Adrenal gland (tissue), 12 donors: Measurements from ENCODE around the gene MAP3K7. TPM values are rescaled to one million over a fixed set of nuclear protein-coding genes. Genes with fewer than 3 reads are reported as not detected.

ENCODE experiments used
- DNase-seq, 7 donors: peaks; one replicate each; pipeline ENCODE4 v3.0.0-alpha.2; 2019 to 2020
- H3K27ac ChIP-seq, 5 donors: fragments of 200-600 bp; sonication (generic) in 4 of 5; 1 replicate in 3 of 5; 2 replicates in 2 of 5; pipeline versions ENCODE4 v1.5.1 to v1.8.0; 2016 to 2020; ENCODE audit warnings: mild to moderate bottlenecking in 1 of 5
- H3K27me3 ChIP-seq: fragments of 200-600 bp; 2 replicates; pipeline ENCODE4 v1.8.0; 2021
- H3K36me3 ChIP-seq, 2 donors: fragments of 200-600 bp; replicated peaks in 1 of 2; 1 replicate in 1 of 2; 2 replicates in 1 of 2; pipeline versions ENCODE4 v1.5.1 to v1.8.0; 2018 to 2022
- H3K4me1 ChIP-seq, 2 donors: fragments of 200-600 bp; replicated peaks in 1 of 2; 1 replicate in 1 of 2; 2 replicates in 1 of 2; pipeline versions ENCODE4 v1.5.1 to v1.8.0; 2018 to 2021
- H3K4me3 ChIP-seq, 4 donors: fragments of 200-600 bp; sonication (generic) in 3 of 4; one replicate each; pipeline ENCODE4 v1.5.1; 2016 to 2018
- H3K9me3 ChIP-seq, 3 donors: fragments of 200-600 bp; sonication (generic) in 1 of 3; replicated peaks in 1 of 3; 1 replicate in 2 of 3; 2 replicates in 1 of 3; pipeline versions ENCODE4 v1.5.1 to v1.8.0; 2016 to 2021
- CTCF ChIP-seq, 6 experiments: fragments of 450-650 bp in 4 of 6; fragments of 200-600 bp in 2 of 6; sonication (generic) in 1 of 6; IDR thresholded peaks; 1 replicate in 5 of 6; 2 replicates in 1 of 6; pipeline versions ENCODE4 v1.5.1 to v1.8.0; 2016 to 2021; ENCODE audit warnings: antibody characterized with exemption in 6 of 6, mild to moderate bottlenecking in 2 of 6, moderate library complexity in 1 of 6
- POLR2A ChIP-seq, 2 donors: fragments of 450-650 bp; IDR thresholded peaks; one replicate each; pipeline ENCODE4 v1.6.1; 2017; ENCODE audit warnings: antibody characterized with exemption in 2 of 2, mild to moderate bottlenecking in 2 of 2, moderate library complexity in 1 of 2
- WGBS, 4 donors: extraction: QIAGEN DNeasy Blood & Tissue Kit in 2 of 4; methylation state at CpG; one replicate each; pipeline versions ENCODE4 v1.1.5 to v1.1.7; 2013 to 2017; 5-methylcytosine and 5-hydroxymethylcytosine counted together
- intact Hi-C, 2 donors: fragments of 100-400 bp; cut with DNase I; formaldehyde crosslinking; loops; one replicate each; pipeline versions ENCODE4 v1.14.1 to v1.15.0; 2022 to 2023
- polyA plus RNA-seq, 3 donors: library from polyadenylated mRNA; stranded (reverse); fragments of 200-250 nt in 2 of 3; fragments of 350-450 nt in 1 of 3; fragmentation: Illumina TruSeq in 1 of 3; extraction: RNeasy Lipid Tissue Mini Kit (QIAGEN cat#74804) in 1 of 3; gene quantifications; one replicate each; pipeline ENCODE4 v1.2.3, GENCODE V29; 2013 to 2014
- total RNA-seq, 9 donors: library from RNA; depleted of rRNA in 4 of 9; stranded (reverse); fragments of >200 nt in 4 of 9; fragments of 120-200 nt in 1 of 9; fragmentation: NEBNext Ultra II Directional in 1 of 9; extraction: Animal tissue kit (Norgen Biotek cat#: 25700) in 1 of 9; gene quantifications; one replicate each; pipeline versions ENCODE4 v1.1.0 to v1.2.4, GENCODE V29; 2013 to 2023
- donor health status: healthy with polysubstance abuse.
- donor health status: Bipolar disorder and iron deficiency.
- donor health status: DM: yes; HTN: yes; CAD: no.
- donor health status: DM: no; HTN: no; CAD: no.
- donor health status: DM: no; HTN: no; CAD: no.
- donor health status: DM: yes; HTN: yes; CAD: no.

The MAP3K7 gene
- total and polyA plus RNA-seq, 12 donors: 14.4 to 35.1 (median 21.1) TPM

GRCh38 chr6:90494067-90494780, 92.6 kb downstream of the MAP3K7 start:
- WGBS, 4 donors: 51 to 58% (median 56%) methylated on average over 7 of the region's 7 CpGs
- no peak for TF ChIP-seq CTCF (IDR thresholded peaks at IDR 0.05)
- DNase-seq: no peak
- Histone ChIP-seq H3K36me3 (no peaks in the 10 kb centered on the region), H3K27ac (no peak overlapping the region), H3K4me1 (no peaks in the 10 kb centered on the region), H3K27me3 (peaks cover 2% of the 10 kb centered on the region), H3K9me3 (no peaks in the 10 kb centered on the region), H3K4me3 (no peak overlapping the region)
- intact Hi-C loops: no loop called here

- Histone ChIP-seq H3K4me3 (no peak overlapping the region), H3K9me3 (no peaks in the 10 kb centered on the region), H3K36me3 (no peaks in the 10 kb centered on the region), H3K27me3 (peaks cover 2% of the 10 kb centered on the region), H3K27ac (no peak overlapping the region), H3K4me1 (no peaks in the 10 kb centered on the region)
- no peak for DNase-seq
- WGBS, 4 donors: 55 to 66% (median 65%) methylated on average over 2 of the region's 2 CpGs
- TF ChIP-seq POLR2A (IDR thresholded peaks at IDR 0.05) (no peak), CTCF (IDR thresholded peaks at IDR 0.05) (no peak)
- intact Hi-C loops: no loop called here
Measured at GRCh38 chr6:90493332-90493731, 93.5 kb downstream of the MAP3K7 start.

GRCh38 chr6:90492798-90493197, 94.1 kb downstream of the MAP3K7 start:
- Histone ChIP-seq H3K4me3 (no peak overlapping the region), H3K4me1 (no peaks in the 10 kb centered on the region), H3K36me3 (no peaks in the 10 kb centered on the region), H3K9me3 (no peaks in the 10 kb centered on the region), H3K27ac (no peak overlapping the region), H3K27me3 (peaks cover 2% of the 10 kb centered on the region)
- no peak for TF ChIP-seq POLR2A (IDR thresholded peaks at IDR 0.05)
- no peak for TF ChIP-seq CTCF (IDR thresholded peaks at IDR 0.05)
- intact Hi-C loops: no loop called here
- WGBS, 4 donors: 81 to 94% (median 89%) methylated on average over 6 of the region's 6 CpGs
- no peak for DNase-seq

- 42 to 79% (median 62%) methylated on average over 1 of the region's 1 CpG for WGBS, 4 donors
- Histone ChIP-seq H3K27me3 (peaks cover 2% of the 10 kb centered on the region), H3K4me3 (no peak overlapping the region), H3K27ac (no peak overlapping the region), H3K9me3 (no peaks in the 10 kb centered on the region), H3K4me1 (no peaks in the 10 kb centered on the region), H3K36me3 (no peaks in the 10 kb centered on the region)
- TF ChIP-seq POLR2A (IDR thresholded peaks at IDR 0.05) (no peak), CTCF (IDR thresholded peaks at IDR 0.05) (no peak)
- intact Hi-C loops: no loop called here
- no peak for DNase-seq
Measured at GRCh38 chr6:90492369-90492768, 94.5 kb downstream of the MAP3K7 start.
